Endothelial cell of umbilical vein (primary cell): ENCODE measurements around the gene CNN2.

Experiments used
- EZH2 ChIP-seq: IDR thresholded peaks from 2 replicates; pipeline ENCODE4 v1.6.1; 2012; ENCODE audit warnings: borderline replicate concordance, low read depth, mild to moderate bottlenecking, moderate library complexity, low read length, inconsistent platforms; ENCODE audit not compliant: severe bottlenecking
- JUN ChIP-seq: IDR thresholded peaks from 2 replicates; pipeline ENCODE4 v1.6.1; 2011; ENCODE audit warnings: borderline replicate concordance, low read depth; ENCODE audit not compliant: insufficient read length, insufficient read depth
- POLR2A ChIP-seq: IDR thresholded peaks from 2 replicates; pipeline ENCODE4 v1.6.1; 2012; ENCODE audit warnings: low read depth, mild to moderate bottlenecking, control low read depth, low read length
- TF ChIP-seq, protein P1 (sequence below), 2 donors: IDR thresholded peaks; 1 replicate in 1 of 2; 2 replicates in 1 of 2; pipeline ENCODE4 v1.5.1; 2011; ENCODE audit warnings: low read length in 2 of 2, mild to moderate bottlenecking in 2 of 2, moderate library complexity in 2 of 2, control low read depth in 1 of 2, inconsistent platforms in 1 of 2, low read depth in 1 of 2; ENCODE audit not compliant: insufficient read depth in 1 of 2; ENCODE audit errors: extremely low read depth in 1 of 2
- TF ChIP-seq, protein P2 (sequence below): IDR thresholded peaks from 2 replicates; pipeline ENCODE4 v1.6.1; 2011; ENCODE audit not compliant: insufficient read depth, insufficient read length

DNA sequence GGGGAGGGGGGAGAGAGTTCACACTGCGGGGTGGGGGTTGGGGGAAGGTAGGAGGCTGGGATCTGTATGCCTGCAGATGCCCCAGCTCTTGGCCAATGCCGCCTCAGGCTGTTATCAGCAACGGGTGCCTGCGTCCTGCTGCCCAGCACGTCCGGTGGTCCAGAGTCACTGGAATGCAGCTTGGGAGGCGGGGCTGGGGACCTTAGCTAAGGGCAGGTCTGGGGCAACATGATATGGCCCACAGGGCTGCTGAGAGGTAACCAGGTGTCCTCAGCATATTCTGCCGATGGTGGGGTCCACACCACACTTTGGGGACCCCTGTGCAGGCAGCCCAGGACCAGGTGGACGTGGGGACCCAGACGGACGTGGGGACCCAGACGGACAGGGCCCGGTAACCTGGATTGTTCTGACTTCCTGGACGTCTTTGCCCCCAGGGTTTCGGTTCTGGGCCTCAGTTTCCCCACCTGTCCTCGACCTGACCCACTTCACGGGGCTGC lies 39.9 kb downstream of the CNN2 start:
- TF ChIP-seq, protein P1, sequence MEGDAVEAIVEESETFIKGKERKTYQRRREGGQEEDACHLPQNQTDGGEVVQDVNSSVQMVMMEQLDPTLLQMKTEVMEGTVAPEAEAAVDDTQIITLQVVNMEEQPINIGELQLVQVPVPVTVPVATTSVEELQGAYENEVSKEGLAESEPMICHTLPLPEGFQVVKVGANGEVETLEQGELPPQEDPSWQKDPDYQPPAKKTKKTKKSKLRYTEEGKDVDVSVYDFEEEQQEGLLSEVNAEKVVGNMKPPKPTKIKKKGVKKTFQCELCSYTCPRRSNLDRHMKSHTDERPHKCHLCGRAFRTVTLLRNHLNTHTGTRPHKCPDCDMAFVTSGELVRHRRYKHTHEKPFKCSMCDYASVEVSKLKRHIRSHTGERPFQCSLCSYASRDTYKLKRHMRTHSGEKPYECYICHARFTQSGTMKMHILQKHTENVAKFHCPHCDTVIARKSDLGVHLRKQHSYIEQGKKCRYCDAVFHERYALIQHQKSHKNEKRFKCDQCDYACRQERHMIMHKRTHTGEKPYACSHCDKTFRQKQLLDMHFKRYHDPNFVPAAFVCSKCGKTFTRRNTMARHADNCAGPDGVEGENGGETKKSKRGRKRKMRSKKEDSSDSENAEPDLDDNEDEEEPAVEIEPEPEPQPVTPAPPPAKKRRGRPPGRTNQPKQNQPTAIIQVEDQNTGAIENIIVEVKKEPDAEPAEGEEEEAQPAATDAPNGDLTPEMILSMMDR (IDR thresholded peaks at IDR 0.05; ENCODE audit: extremely low read depth in 1 of 2, insufficient read depth in 1 of 2, low read depth in 1 of 2, low read length in 2 of 2) = no peak
- TF ChIP-seq POLR2A (no peak), EZH2 (no peak), JUN (no peak)
- TF ChIP-seq, protein P2, sequence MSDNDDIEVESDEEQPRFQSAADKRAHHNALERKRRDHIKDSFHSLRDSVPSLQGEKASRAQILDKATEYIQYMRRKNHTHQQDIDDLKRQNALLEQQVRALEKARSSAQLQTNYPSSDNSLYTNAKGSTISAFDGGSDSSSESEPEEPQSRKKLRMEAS = no peak
